NB4 (cell line): ENCODE data around the gene TYK2.

ENCODE experiments used
- CTCF ChIP-seq: IDR thresholded peaks from one replicate; pipeline ENCODE4 v1.5.1; 2012; ENCODE audit warnings: low read depth, low read length
- MAX ChIP-seq: IDR thresholded peaks from 2 replicates; pipeline ENCODE4 v1.6.1; 2011; ENCODE audit warnings: low read depth, low read length

GRCh38 chr19:10362259-10362658, 18.1 kb downstream of the TYK2 start:
- TF ChIP-seq CTCF (no peak), MAX (no peak)
